HG03039 (cell line): ENCODE data around the gene VTI1A.
"Not testable (repeated sequence)": the region's sequence is repeated elsewhere in the genome, so short reads cannot be mapped to it uniquely, and the experiment has no call there.

Experiments used
- ATAC-seq: cut with Tn5 transposase; IDR thresholded peaks from one replicate; pipeline ENCODE4 v1.9.1; 2021; ENCODE audit warnings: mild to moderate bottlenecking, moderate library complexity; ENCODE audit not compliant: unreplicated experiment

Gene VTI1A

GRCh38 chr10:112448888-112449287, 1.9 kb downstream of the VTI1A start:
- no peak for ATAC-seq

- no peak for ATAC-seq
Measured at GRCh38 chr10:112454910-112455779, 8.1 kb downstream of the VTI1A start.

GRCh38 chr10:112456533-112456932, 9.5 kb downstream of the VTI1A start:
- no peak for ATAC-seq

GRCh38 chr10:112460366-112460765, 13.4 kb downstream of the VTI1A start:
- ATAC-seq, result no peak

DNA sequence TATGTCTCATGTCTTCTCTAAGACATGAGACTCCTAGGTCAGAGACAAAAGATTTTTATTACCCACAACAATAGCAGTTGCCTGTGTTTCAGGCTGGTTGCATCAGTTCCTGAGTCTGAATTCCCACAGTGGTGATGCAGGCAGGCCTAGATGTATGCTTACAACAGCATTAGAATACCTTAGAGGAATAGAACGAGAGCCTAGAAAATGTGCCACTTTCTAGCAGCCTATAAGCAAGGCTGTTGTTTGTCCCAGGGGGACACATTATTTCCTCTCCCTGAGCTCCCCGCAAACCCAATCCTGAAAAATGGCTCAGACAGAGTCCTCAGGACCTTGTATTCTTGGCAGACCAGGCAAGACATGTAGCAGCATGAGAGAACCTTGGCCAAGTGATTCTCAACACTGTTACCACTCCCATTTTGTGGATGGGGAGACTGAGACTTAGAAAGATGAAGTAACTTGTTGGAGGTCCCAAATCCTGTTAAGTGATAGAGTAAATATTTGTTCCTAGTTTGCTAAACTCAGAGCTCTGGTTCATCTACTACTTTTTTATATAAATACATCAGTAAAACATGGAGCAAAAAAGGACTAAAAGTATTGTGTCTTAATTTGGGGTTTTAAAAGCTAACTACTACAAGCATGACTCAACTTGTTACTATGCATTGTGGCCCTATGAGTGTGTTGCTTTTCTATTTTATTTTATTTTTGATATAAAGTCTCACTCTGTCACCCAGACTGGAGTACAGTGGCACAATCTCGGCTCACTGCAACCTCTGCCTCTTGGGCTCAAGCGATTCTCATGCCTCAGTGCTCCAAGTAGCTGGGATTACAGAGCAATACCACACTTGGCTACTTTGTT, 14.2 kb downstream of the VTI1A start:
- no peak for ATAC-seq

- not testable (repeated sequence) for ATAC-seq
Measured at GRCh38 chr10:112464074-112464473, 17.1 kb downstream of the VTI1A start.

- no peak for ATAC-seq
Measured at GRCh38 chr10:112465299-112465883, 18.4 kb downstream of the VTI1A start.

DNA sequence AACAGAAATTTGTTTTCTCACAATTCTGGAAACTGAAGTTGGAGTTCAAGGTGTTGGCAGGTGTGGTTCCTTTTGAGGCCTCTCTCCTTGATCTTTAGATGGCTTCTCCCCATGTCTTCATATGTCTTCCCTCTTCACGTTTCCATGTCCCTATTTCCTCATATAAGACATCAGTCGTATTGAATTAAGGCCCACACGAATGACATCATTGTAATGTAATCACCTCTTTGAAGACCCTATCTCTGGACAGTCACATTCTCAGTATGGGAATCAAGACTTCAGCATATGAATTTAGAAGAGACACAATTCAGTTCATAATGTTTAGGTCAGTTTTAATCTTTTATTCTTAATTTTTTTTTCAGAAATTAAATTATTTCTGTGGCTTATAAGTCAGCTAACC, 19.8 kb downstream of the VTI1A start:
- no peak for ATAC-seq

GRCh38 chr10:112467541-112468075, 20.6 kb downstream of the VTI1A start:
- no peak for ATAC-seq

DNA sequence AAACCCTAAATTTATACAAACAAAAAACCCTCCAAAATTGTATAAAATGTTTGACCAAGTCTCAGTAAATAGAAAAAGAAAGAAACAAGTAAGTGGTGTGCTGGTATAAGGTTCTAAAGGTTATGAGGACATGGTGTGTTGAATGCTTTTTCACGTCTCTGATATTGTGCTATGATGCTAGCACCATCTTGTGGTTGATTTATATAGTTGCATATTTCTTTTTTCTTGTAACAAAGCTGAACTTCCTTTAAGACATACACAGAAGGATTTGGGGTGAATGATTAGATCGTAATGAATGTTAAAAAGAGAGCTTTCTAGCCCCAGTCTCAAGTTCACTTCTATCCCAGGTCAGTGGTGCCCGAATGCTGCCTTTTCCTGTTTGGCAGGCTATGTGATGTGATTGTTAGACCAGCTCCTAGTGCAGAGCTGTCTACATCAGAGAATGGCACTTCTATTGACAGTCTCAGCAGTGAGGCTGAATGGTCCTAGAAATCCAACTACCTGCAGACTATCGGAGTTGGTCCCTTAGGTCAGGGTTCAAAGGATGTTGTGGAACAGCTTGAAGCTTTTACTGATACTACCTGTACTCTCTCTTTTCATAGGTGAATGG, 25.0 kb downstream of the VTI1A start:
- no peak for ATAC-seq

DNA sequence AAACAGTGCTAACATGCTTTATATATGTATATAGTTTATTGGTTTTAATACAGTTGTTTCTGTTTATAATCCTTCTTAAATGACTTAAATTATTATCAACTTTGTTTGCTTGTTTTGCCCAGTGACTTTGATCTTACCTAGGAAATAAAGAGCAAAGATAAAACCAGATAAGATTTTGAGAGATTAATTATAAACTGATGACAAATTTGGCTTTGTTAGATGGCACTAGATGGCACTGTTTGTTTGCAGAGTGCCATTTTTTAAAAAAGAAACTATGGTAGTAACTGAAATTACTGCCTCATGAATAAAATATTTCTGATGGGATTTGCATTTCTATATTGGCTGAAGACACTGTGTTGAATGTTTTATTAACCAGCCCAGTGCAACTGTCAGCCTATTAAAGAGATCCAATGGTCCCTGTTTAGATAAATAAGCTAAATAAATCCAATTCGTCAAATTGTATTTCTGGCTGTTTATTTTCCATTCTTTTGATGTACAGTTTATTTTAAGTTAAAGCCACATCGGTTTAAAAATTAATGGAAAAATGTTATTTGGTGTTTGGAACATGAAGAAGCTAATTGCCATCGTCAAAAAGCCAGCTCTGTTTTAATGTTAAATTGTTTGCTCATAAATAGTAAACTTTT, 28.7 kb downstream of the VTI1A start:
- ATAC-seq, result no peak

GRCh38 chr10:112481602-112482001, 34.6 kb downstream of the VTI1A start:
- ATAC-seq, result no peak

GRCh38 chr10:112484399-112484798, 37.4 kb downstream of the VTI1A start:
- no peak for ATAC-seq

GRCh38 chr10:112487964-112488363, 40.9 kb downstream of the VTI1A start:
- ATAC-seq, result no peak

DNA sequence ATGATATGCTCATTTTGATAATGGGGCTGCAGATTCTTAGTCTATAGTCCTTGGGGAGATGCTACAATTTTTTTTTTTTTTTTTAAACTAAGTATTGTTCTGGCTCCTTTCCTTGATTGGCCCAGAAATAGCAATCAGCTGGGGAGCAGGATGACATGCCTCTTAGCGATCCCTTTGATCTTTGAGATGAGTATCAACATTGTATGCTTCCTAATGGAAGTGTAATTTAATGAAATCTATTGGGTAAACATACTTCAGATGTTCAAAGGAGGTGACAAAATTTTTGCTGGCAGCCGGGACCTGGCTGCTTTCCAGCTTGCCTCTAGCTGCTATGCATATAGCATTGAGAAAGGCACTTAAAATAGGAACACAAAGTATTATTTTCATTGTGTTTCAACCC, 43.5 kb downstream of the VTI1A start:
- ATAC-seq, result no peak

DNA sequence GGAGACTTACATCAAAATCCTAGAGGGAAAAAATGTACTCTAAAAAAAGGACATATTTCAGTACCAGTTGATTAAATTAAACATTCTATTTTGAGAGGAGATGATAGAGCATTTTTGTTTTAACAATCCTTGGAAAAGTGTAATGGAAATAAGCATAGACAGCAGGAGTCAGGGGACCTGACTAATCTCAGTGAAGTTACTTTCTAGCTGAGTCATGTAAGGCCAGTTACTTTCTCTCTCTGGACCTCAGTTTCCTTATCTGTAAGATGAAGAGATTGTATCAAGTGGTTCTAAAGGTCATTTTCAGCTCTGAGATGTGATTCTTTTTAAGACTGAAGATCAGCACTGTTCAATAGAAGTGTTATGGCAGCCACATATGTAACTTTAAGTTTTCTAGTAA, 44.1 kb downstream of the VTI1A start:
- no peak for ATAC-seq

DNA sequence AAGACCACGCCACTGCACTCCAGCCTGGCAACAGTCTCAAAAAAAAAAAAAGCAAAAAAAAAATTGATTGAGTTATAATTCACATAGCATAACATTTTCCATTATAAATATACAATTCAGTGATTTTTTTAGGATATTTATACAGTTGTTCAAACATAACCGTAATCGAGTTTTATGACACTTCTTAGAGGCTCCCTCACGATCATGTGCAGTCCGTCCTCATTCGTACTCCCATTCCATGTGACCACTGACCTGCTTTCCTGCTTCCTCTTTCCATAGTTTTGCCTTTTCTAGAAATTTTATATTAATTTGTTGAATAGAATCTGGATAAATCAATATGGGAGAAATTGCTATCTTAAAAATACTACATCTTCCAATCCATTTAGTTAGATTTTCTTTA, 45.7 kb downstream of the VTI1A start:
- no peak for ATAC-seq

DNA sequence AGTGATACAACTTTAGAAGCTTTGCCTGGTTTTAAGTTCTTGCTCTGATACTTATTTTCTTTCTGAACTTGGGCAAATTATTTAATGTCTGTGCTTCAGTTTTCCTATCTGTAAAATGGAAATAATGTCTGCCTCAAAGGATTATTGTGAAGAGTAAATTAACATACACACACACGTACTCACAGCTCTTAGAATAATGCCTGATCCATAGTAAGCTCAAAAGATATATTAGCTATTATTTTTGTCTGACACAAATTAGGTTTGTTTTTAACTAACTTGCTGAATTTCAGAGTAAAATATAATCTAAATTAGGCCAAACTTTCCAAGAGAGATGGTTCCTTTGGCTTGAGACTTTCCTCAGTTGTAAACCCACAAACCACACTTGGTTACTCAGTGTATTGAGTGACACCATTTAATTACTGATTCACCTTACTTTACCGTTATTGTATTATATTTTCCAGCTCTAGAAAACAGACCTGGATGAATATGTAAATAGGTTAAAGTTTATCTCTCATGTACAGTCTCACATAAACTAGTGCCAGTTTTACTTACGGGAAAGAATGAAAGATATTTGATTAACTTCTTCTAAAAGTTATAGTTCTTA, 50.4 kb downstream of the VTI1A start:
- no peak for ATAC-seq

- ATAC-seq, result no peak
Measured at GRCh38 chr10:112498806-112499205, 51.8 kb downstream of the VTI1A start.

GRCh38 chr10:112499985-112500384, 53.0 kb downstream of the VTI1A start:
- ATAC-seq, result not testable (repeated sequence)
